H9 (cell line): ENCODE data around the gene PGAM4. TPM values are rescaled to one million over a fixed set of nuclear protein-coding genes. Genes with fewer than 3 reads are reported as not detected.

Experiments used
- DNase-seq: peaks from one replicate; pipeline ENCODE4 v3.0.0-alpha.2; 2017
- H2AFZ ChIP-seq: one replicate; pipeline ENCODE4 v1.6.1; 2013; ENCODE audit warnings: mild to moderate bottlenecking, low read length, control low read depth, moderate library complexity
- H2AK5ac ChIP-seq: 2 replicates; pipeline ENCODE4 v1.6.1; 2013; ENCODE audit warnings: low read length, control low read depth, mixed read lengths; ENCODE audit not compliant: insufficient read length
- H2BK120ac ChIP-seq: one replicate; pipeline ENCODE4 v1.6.1; 2013; ENCODE audit warnings: low read depth, mild to moderate bottlenecking, low read length, control low read depth, inconsistent platforms; ENCODE audit not compliant: poor library complexity, severe bottlenecking
- H2BK12ac ChIP-seq: 2 replicates; pipeline ENCODE4 v1.6.1; 2013; ENCODE audit warnings: low read length, control low read depth, mixed read lengths, low read depth; ENCODE audit not compliant: insufficient read length
- H2BK15ac ChIP-seq: 2 replicates; pipeline ENCODE4 v1.6.1; 2013; ENCODE audit warnings: low read depth, low read length, control low read depth
- H2BK20ac ChIP-seq: one replicate; pipeline ENCODE4 v1.6.1; 2013; ENCODE audit warnings: low read depth, mild to moderate bottlenecking, low read length, control low read depth, inconsistent platforms; ENCODE audit not compliant: poor library complexity, severe bottlenecking
- H2BK5ac ChIP-seq: 2 replicates; pipeline ENCODE4 v1.6.1; 2013; ENCODE audit warnings: low read length, control low read depth, mixed read lengths; ENCODE audit not compliant: insufficient read length
- H3K14ac ChIP-seq: 2 replicates; pipeline ENCODE4 v1.6.1; 2013; ENCODE audit warnings: low read length, control low read depth; ENCODE audit not compliant: insufficient read depth
- H3K18ac ChIP-seq: 2 replicates; pipeline ENCODE4 v1.6.1; 2013; ENCODE audit warnings: low read depth, mild to moderate bottlenecking, mixed read lengths, low read length, control low read depth; ENCODE audit not compliant: insufficient read length
- H3K23ac ChIP-seq: 2 replicates; pipeline ENCODE4 v1.6.1; 2013; ENCODE audit warnings: low read length, control low read depth, mixed read lengths, low read depth; ENCODE audit not compliant: insufficient read length
- H3K23me2 ChIP-seq: 2 replicates; pipeline ENCODE4 v1.6.1; 2013; ENCODE audit warnings: low read depth, mild to moderate bottlenecking, mixed read lengths, low read length, control low read depth; ENCODE audit not compliant: insufficient read length, poor library complexity, severe bottlenecking
- H3K27ac ChIP-seq: 2 replicates; pipeline ENCODE4 v1.5.1; 2013; ENCODE audit warnings: low read length, control low read depth, mixed read lengths, low read depth; ENCODE audit not compliant: insufficient read length
- H3K27me3 ChIP-seq: 2 replicates; pipeline ENCODE4 v1.6.1; 2013; ENCODE audit warnings: low read length, control low read depth, inconsistent platforms; ENCODE audit not compliant: insufficient read depth
- H3K4ac ChIP-seq: 2 replicates; pipeline ENCODE4 v1.6.1; 2013; ENCODE audit warnings: low read depth, mild to moderate bottlenecking, control low read depth, inconsistent platforms, low read length, moderate library complexity
- H3K4me1 ChIP-seq: 2 replicates; pipeline ENCODE4 v1.6.1; 2013; ENCODE audit warnings: low read length, control low read depth, inconsistent platforms; ENCODE audit not compliant: insufficient read depth
- H3K4me2 ChIP-seq: 2 replicates; pipeline ENCODE4 v1.6.1; 2013; ENCODE audit warnings: low read length, control low read depth, mixed read lengths; ENCODE audit not compliant: insufficient read length, insufficient read depth
- H3K56ac ChIP-seq: 2 replicates; pipeline ENCODE4 v1.6.1; 2013; ENCODE audit warnings: low read depth, mild to moderate bottlenecking, mixed read lengths, low read length, control low read depth; ENCODE audit not compliant: insufficient read length
- H3K79me1 ChIP-seq: 2 replicates; pipeline ENCODE4 v1.6.1; 2013; ENCODE audit warnings: low read depth, mild to moderate bottlenecking, moderate library complexity, low read length, control low read depth, inconsistent platforms; ENCODE audit not compliant: insufficient read depth, poor library complexity, severe bottlenecking
- H3K79me2 ChIP-seq: 2 replicates; pipeline ENCODE4 v1.6.1; 2013; ENCODE audit warnings: low read length, control low read depth, inconsistent platforms; ENCODE audit not compliant: insufficient read depth
- H3K9ac ChIP-seq: 2 replicates; pipeline ENCODE4 v1.6.1; 2013; ENCODE audit warnings: low read length, control low read depth, mixed read lengths; ENCODE audit not compliant: insufficient read length; ENCODE audit errors: extremely low read depth
- H3K9me3 ChIP-seq: one replicate; pipeline ENCODE4 v1.6.1; 2013; ENCODE audit warnings: low read depth, low read length, inconsistent platforms; ENCODE audit not compliant: control insufficient read depth
- H3T11ph ChIP-seq: one replicate; pipeline ENCODE4 v1.6.1; 2013; ENCODE audit warnings: mild to moderate bottlenecking, low read length, control low read depth, inconsistent platforms
- H4K20me1 ChIP-seq: one replicate; pipeline ENCODE4 v1.6.1; 2013; ENCODE audit not compliant: control insufficient read depth, insufficient read length, insufficient read depth
- H4K5ac ChIP-seq: 2 replicates; pipeline ENCODE4 v1.6.1; 2013; ENCODE audit warnings: low read depth, mild to moderate bottlenecking, mixed read lengths, low read length, control low read depth; ENCODE audit not compliant: insufficient read length
- H4K8ac ChIP-seq: replicated peaks from 2 replicates; pipeline ENCODE4 v1.6.1; 2013; ENCODE audit warnings: low read length, control low read depth, mixed read lengths, low read depth; ENCODE audit not compliant: insufficient read length
- H4K91ac ChIP-seq: 2 replicates; pipeline ENCODE4 v1.6.1; 2013; ENCODE audit warnings: low read depth, mild to moderate bottlenecking, moderate library complexity, mixed read lengths, low read length, control low read depth; ENCODE audit not compliant: insufficient read length
- H3K27ac Mint-ChIP-seq, 3 experiments: 2 replicates in 2 of 3; 3 replicates in 1 of 3; pipeline ENCODE4 v1.8.0; 2020 to 2021; ENCODE audit warnings: mixed read lengths in 3 of 3, mild to moderate bottlenecking in 1 of 3, moderate library complexity in 1 of 3
- H3K27me3 Mint-ChIP-seq: 2 replicates; pipeline ENCODE4 v1.8.0; 2021; ENCODE audit warnings: low read depth, mild to moderate bottlenecking, moderate library complexity, mixed read lengths
- H3K36me3 Mint-ChIP-seq, 3 experiments: 2 replicates in 2 of 3; 3 replicates in 1 of 3; pipeline ENCODE4 v1.8.0; 2020 to 2021; ENCODE audit warnings: low read depth in 3 of 3, mixed read lengths in 3 of 3; ENCODE audit not compliant: insufficient read depth in 1 of 3
- H3K4me1 Mint-ChIP-seq, 2 experiments: 2 replicates each; pipeline ENCODE4 v1.8.0; 2020; ENCODE audit warnings: mixed read lengths in 2 of 2
- H3K4me3 Mint-ChIP-seq, 2 experiments: 2 replicates in 1 of 2; 3 replicates in 1 of 2; pipeline ENCODE4 v1.8.0; 2020 to 2021; ENCODE audit warnings: mild to moderate bottlenecking in 2 of 2, mixed read lengths in 2 of 2, moderate library complexity in 1 of 2
- H3K9me3 Mint-ChIP-seq, 2 experiments: 2 replicates in 1 of 2; 3 replicates in 1 of 2; pipeline ENCODE4 v1.8.0; 2020; ENCODE audit warnings: mild to moderate bottlenecking in 2 of 2, mixed read lengths in 2 of 2, moderate library complexity in 1 of 2
- WGBS: extraction: QIAGEN DNeasy Blood & Tissue Kit; methylation state at CpG from one replicate; pipeline ENCODE4 v1.1.7; 2013; ENCODE audit warnings: missing lambda C conversion rate, low lambda C conversion rate, mixed read lengths; ENCODE audit not compliant: insufficient read length; ENCODE audit errors: extremely low coverage; 5-methylcytosine and 5-hydroxymethylcytosine counted together
- total RNA-seq: library from RNA; stranded (reverse); gene quantifications from 2 replicates; pipeline ENCODE4 v1.2.1, GENCODE V29; 2021
- TF ChIP-seq, protein P1 (sequence below): fragments of 200-600 bp; sonication (generic); conservative IDR thresholded peaks from 3 replicates; pipeline ENCODE4 v1.8.0; 2021; ENCODE audit warnings: antibody characterized with exemption, mild to moderate bottlenecking

The PGAM4 gene
- total RNA-seq, 1 experiment from 2014 or later: 0.52 TPM

DNA sequence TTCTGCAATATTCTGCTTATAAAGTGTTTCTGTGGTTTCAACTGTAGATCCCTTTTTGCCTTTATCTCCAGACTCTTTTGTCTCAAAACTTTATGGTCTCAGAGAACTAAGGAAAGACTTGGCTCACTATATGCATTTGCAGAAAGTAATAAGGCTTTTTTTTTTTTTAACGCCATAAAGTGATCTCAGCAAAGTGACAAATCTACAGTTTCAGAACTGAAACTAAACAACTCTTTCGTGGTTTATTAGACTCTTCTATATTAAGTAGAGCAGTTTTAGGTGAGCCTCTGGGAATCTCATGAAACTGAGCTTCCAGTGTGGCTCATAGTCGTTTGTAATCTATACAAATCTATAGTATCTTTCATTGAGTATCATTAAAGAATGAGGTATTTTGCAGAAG, 43.7 kb downstream of the PGAM4 start:
- Histone ChIP-seq H3K4ac (no peak overlapping the region), H3K79me1 (no peaks in the 10 kb centered on the region), H3K56ac (no peak overlapping the region), H2BK120ac (no peak overlapping the region), H2BK5ac (no peak overlapping the region), H3K27me3 (no peaks in the 10 kb centered on the region), H3K23me2 (no peaks in the 10 kb centered on the region), H2BK15ac (no peak overlapping the region), H3K18ac (no peak overlapping the region), H3K14ac (no peak overlapping the region), H4K5ac (no peak overlapping the region), H4K8ac (no peak overlapping the region), H3K9ac (no peak overlapping the region), H2AK5ac (no peak overlapping the region), H3K79me2 (no peaks in the 10 kb centered on the region), H3K27ac (no peak overlapping the region), H2AFZ (no peak overlapping the region), H4K91ac (no peak overlapping the region), H3K9me3 (peaks cover 15% of the 10 kb centered on the region), H2BK20ac (no peak overlapping the region), H3K23ac (no peak overlapping the region), H3K4me1 (no peaks in the 10 kb centered on the region), H4K20me1 (no peaks in the 10 kb centered on the region), H2BK12ac (no peak overlapping the region), H3K4me2 (no peak overlapping the region), H3T11ph (no peak overlapping the region)
- WGBS: no CpG with 5 or more reads among the region's 3 CpGs
- Mint-ChIP-seq H3K4me1 (no peaks in the 10 kb centered on the region), H3K27me3 (no peaks in the 10 kb centered on the region), H3K4me3 (no peak overlapping the region), H3K27ac (no peak overlapping the region), H3K9me3 (peaks cover 51 to 54% of the 10 kb centered on the region in 2 experiments), H3K36me3 (peaks cover 0 to 4% (median 3%) of the 10 kb centered on the region in 3 experiments; a peak in 2 of 7 replicates)
- DNase-seq: no peak
- TF ChIP-seq, protein P1, sequence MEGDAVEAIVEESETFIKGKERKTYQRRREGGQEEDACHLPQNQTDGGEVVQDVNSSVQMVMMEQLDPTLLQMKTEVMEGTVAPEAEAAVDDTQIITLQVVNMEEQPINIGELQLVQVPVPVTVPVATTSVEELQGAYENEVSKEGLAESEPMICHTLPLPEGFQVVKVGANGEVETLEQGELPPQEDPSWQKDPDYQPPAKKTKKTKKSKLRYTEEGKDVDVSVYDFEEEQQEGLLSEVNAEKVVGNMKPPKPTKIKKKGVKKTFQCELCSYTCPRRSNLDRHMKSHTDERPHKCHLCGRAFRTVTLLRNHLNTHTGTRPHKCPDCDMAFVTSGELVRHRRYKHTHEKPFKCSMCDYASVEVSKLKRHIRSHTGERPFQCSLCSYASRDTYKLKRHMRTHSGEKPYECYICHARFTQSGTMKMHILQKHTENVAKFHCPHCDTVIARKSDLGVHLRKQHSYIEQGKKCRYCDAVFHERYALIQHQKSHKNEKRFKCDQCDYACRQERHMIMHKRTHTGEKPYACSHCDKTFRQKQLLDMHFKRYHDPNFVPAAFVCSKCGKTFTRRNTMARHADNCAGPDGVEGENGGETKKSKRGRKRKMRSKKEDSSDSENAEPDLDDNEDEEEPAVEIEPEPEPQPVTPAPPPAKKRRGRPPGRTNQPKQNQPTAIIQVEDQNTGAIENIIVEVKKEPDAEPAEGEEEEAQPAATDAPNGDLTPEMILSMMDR: no peak
